Ureter (tissue), 1 donor: Measurements from ENCODE around the gene RBM27. TPM values are rescaled to one million over a fixed set of nuclear protein-coding genes. Genes with fewer than 3 reads are reported as not detected.
"Not testable (repeated sequence)": the region's sequence is repeated elsewhere in the genome, so short reads cannot be mapped to it uniquely, and the experiment has no call there.

ENCODE experiments used
- DNase-seq: peaks from one replicate; pipeline ENCODE4 v3.0.0-alpha.2; 2020; ENCODE audit warnings: low spot score
- total RNA-seq: library from RNA; stranded (reverse); gene quantifications from one replicate; pipeline ENCODE4 v1.2.4, GENCODE V29; 2023
- donor health status: DM: yes; HTN: yes; CAD: no.

Gene RBM27
- total RNA-seq, 1 donor from 2014 or later = 26.4 TPM

DNA sequence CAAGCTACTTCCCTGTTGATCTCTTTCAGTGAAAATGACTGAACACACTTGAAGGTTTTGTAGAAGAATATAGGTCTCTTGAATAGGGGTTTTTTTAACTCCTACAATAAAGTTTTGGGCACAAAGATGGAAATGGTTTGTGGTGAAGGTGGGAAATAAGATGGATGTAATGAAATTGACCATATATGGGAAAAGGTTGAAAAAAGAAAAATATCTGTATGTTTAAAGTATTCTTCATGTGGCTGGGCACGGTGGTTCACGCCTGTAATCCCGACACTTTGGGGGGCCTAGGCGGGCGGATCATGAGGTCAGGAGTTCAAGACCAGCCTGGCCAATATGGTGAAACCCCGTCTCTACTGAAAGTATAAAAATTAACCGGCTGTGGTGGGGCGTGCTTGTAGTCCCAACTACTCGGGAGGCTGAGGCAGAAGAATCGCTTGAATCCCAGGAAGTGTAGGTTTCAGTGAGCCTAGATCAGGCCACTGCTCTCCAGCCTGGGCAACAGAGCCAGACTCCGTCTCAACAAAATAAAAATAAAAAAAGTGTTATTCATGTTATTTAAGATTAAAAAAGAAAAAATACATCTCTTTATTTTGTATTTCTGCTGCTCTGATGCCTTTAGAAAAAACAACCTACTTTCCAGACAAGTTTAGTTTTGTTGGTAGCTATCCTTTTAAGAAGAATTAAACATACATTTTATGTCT lies 2.2 kb downstream of the RBM27 start:
- no peak for DNase-seq

DNA sequence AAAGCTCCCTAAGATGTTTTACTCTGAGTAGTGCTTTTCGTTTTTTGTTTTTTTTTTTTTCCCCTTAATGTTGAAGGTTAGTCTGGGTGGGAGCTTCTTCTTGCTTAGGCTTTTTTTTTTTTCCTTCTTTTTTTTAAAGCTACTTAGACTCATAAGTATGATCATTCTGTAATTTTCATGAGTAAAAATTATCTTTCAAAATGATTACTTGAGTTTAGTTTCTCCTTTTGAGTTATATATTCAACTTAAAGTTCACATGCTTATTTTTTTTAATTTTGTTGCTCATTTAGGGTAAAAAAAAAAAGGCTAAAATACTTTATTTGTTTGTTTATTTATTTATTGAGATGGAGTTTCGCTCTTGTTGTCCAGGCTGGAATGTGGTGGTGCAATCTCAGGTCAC lies 2.9 kb downstream of the RBM27 start:
- DNase-seq = no peak

DNA sequence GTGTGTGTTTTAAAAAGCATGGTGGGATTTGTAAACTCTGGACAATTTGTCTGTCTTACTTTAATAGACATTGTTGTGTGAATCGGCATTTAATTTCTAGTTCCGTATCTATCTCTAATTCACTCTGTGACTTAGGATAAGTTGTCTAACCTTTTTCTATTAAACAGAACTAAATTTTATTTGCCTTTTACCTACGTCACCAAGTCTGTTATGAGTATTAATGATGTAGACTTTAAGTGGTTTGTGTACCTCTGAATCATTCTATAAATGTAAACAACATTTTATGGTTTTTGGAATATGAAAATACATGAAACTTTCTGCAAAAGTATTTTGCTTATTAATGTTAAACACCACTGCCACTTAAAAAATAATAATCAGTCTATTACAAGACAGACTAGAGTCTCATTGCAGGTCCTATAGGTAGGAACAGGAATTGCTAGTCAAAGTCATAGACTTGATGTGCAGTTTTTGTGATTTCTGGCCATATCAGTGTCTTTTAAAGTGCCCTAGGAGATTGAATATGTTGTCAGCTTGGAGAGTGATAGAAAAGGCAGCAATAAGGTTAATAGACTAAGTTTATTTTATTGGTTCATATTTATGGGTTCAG lies 5.6 kb downstream of the RBM27 start:
- no peak for DNase-seq

- DNase-seq = no peak
Observed at GRCh38 chr5:146209714-146210113, 6.3 kb downstream of the RBM27 start.

DNA sequence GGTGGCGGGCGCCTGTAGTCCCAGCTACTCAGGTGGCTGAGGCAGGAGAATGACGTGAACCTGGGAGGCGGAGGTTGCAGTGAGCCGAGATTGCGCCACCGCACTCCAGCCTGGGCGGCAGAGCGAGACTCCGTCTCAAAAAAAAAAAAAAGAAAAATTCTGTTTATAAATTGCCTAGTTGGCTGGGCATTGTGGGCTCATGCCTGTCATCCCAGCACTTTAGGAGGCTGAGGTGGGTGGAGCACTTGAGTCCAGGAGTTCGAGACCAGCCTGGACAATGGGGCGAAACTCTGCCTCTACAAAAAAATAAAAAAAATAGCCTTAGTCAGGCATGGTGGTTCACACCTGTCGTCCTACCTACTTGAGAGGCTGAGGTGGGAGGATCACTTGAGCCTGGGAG lies 7.4 kb downstream of the RBM27 start:
- DNase-seq = not testable (repeated sequence)

DNA sequence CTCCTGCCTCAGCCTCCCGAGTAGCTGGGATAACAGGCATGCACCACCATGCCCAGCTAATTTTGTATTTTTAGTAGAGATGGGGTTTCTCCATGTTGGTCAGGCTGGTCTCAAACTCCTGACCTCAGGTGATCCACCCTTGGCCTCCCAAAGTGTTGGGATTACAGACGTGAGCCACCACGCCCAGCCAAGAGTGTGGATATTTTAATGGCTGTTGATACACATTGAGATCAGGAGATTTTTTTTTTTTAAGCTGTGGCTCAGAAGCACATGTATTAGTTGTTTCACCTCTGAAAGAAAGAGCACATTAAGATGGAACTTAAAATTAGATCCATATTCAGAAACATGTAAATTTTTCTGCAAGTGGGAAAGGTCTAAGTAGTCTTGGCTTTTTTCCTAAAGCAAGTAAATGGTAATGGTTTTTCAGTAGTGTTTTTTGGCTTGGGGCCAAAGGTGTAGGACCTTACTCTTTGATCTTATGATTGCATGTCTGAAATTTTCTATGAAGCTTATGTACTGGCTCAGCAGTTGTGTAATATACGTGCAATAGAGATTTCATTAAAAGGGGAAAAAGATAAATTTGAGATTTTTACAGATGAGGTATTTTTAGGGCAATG lies 9.9 kb downstream of the RBM27 start:
- no peak for DNase-seq

- not testable (repeated sequence) for DNase-seq
Observed at GRCh38 chr5:146214881-146215280, 11.5 kb downstream of the RBM27 start.

DNA sequence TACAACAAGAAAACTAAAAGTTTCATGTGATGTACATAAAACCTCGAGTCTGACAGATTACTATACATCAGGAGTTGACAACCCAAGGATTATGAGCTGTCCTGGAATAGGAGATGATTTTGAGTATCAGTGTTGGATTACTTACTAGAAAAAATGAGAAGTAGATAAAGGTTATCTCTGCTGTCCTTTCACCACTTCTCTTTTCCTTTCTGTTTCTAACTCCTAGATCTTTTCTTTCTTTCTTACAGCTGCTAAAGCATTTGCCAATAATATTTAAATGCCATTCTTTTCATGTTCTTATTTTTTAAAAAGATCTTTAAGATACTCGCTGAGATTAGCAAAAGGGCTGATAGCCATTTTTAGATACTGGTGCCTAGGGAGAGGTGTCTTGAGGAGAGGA lies 14.8 kb downstream of the RBM27 start:
- no peak for DNase-seq

- DNase-seq = no peak
Observed at GRCh38 chr5:146219243-146219642, 15.8 kb downstream of the RBM27 start.

DNA sequence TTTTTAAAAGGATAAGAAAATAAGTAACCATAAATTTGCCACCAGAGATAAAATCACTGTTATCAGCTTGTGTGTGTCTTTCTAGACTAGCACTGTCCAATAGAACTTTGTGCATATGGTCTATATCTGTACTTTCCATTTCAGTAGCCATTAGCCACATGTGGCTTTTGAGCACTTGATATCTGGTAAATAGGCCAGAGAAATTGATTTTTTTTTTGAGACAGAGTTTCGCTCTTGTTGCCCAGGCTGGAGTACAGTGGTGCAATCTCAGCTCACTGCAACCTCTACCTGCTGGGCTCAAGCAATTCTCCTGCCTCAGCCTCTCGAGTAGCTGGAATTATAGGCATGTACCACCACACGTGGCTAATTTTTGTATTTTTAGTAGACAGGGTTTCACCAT lies 17.8 kb downstream of the RBM27 start:
- DNase-seq = no peak

GRCh38 chr5:146222005-146222404 lies 18.6 kb downstream of the RBM27 start:
- no peak for DNase-seq

GRCh38 chr5:146223179-146223578 lies 19.8 kb downstream of the RBM27 start:
- no peak for DNase-seq

DNA sequence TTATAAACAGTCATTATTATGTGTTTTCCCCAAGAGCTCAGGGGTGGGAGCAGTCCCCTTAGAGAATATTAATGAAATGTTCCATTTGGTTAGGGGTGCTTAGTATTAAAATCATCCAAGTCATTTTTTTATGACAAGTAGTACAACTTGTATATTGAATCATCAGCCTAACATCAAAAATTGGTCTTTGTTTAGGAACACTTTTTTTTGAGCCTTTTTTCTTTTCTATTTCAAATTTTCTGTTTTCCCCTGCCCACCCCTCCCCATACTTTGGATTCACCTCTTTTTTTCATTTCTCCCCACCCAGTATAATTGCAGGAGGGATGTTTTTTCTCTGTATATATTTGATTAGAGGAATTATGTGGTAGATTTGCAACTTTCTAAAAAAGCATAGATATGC lies 25.8 kb downstream of the RBM27 start:
- no peak for DNase-seq

DNA sequence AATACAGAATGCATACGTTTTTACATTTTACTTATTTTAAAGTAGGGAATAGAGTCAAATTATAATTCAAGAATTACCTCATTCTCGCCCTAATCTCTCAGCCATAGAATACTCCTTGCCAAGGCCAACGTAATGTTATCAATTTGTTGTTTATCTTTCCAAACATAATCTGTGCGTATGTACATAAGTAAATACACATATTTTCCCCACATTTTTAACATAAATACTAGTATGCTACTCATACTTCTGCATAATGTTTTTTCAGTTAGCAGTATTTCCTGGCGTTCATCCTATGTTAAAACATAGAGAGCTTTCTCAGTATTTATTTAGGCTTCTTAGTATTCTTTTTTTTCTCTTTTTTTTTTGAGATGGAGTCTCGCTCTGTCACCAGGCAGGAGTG lies 28.8 kb downstream of the RBM27 start:
- DNase-seq = no peak

- no peak for DNase-seq
Observed at GRCh38 chr5:146233441-146233840, 30.0 kb downstream of the RBM27 start.

DNA sequence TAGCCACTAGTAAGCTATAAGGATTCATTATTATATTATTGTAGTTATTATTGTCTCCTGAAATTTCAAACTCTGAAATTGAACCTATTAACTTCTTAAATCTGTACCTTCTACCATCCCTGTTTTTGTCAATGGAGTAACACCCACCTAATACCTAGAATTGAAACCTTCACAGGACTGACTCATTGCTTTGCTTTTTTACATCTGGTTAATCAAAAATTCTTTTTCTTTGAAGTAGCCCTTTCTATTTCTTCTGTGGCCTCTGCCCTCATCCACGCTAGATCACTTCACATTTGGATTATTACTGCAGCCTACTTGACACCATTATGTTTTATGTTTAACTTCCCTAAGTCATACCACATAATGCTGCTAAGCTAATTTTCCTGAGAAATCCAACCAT lies 35.6 kb downstream of the RBM27 start:
- no peak for DNase-seq

DNA sequence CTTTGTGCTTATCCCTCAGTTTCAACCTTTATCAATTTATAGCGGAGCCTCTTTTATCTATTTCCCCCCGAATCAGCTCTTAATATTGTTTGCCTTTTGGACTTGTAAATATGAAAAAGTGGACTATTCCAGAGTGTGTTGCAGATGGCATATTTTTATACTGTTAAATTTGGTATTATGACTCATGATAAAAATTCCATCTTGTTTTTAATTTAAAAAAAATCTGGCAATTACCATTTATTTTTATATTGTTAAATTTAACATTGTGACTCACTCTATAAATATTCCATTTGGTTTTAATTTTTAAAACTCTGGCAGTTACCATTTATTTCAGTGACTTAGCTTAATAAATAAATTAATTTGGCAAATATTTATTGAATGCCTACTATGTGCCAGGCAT lies 37.5 kb downstream of the RBM27 start:
- DNase-seq = no peak

GRCh38 chr5:146243247-146243646 lies 39.8 kb downstream of the RBM27 start:
- DNase-seq = no peak

- no peak for DNase-seq
Observed at GRCh38 chr5:146248561-146248960, 45.2 kb downstream of the RBM27 start.

DNA sequence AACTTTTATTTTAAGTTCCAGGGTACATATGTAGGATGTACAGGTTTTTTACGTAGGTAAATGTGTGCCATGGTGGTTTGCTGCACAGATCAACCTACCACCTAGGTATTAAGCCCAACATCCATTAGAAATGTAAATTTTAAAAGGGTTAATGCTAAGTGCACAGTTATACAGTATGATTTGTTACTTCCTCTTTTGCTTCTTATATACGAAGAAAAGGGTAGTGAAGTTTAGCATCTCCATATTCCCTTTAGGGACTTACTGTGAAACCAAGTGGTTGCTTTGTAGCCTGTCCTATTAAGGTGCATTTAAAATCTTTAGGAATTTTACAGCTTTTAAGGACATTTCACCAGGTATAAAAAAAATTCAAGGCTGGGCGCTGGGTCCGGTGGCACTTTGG lies 46.4 kb downstream of the RBM27 start:
- no peak for DNase-seq
